ENCODE results near the gene ERFE. TPM values are rescaled to one million over a fixed set of nuclear protein-coding genes. Genes with fewer than 3 reads are reported as not detected.

The ERFE gene
- total and polyA plus RNA-seq, 12 donors: 0.11 to 1.3 (median 0.64) TPM; not detected in 7

GRCh38 chr2:238151628-238152235 is 7.0 kb upstream of the ERFE start:
- Histone ChIP-seq H3K9me3 (no peaks in the 10 kb centered on the region), H3K27ac (no peak overlapping the region), H3K27me3 (no peaks in the 10 kb centered on the region), H3K36me3 (peaks cover 0 to 4% (median 0%) of the 10 kb centered on the region in 9 donors), H3K4me1 (peaks cover 0 to 10% (median 3%) of the 10 kb centered on the region in 9 donors), H3K4me3 (no peak overlapping the region)
- no peak for TF ChIP-seq CTCF (IDR thresholded peaks at IDR 0.05)
- DNase-seq: no peak
- no peak for ATAC-seq
- intact Hi-C loops (cut with DNase I): no loop called here
- 83 to 84% methylated on average over 16 of the region's 16 CpGs for WGBS, 2 donors

DNA sequence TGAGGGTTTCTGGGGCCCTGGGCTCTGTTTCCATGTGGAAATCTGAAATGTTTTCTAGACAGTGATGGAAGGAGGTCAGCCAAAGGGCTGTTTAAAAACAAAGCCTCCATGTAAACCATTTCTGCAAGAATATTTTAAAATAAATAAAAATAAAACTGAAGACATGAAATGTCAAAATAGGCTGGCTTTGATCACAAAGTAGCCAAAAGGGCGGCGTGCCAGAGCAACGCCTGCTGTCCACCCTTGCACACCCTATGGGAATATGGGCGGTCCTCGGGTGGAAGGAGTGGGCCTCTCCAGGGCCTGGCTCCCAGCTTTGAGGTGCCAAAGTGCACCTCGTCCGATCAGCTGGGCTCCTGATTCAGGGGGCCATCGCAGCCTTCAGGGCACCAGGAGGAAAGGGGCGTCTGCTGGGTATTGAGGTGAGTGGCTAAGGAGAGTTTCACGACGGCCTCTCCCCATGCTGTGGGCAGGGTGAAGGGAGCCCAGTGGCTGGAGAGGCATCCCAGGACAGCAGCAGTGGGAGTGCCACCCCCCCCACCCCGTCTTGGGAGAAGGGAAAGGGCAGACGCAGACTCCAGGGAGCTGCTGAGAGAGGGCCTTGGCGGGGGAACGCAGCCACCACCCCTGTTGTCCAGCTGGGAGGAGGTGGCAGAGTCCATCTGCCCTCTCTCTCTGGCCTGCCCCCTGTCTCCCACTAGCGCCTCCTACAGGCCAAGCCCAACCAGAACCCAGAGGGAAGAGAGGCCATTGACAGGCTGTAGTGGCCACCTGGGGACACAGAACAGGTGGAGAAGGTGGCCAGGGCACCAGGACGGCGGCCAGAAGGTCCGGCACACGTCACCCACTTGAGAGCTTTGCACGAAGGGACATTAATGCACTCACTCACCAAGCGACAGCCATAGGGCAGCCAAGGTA is 5.7 kb upstream of the ERFE start:
- no peak overlapping the region for H3K4me3 ChIP-seq
- intact Hi-C loops (cut with DNase I): no loop called here
- peak in 3 of 9 donors; percentile 8 to 18 (median 14) for TF ChIP-seq CTCF (IDR thresholded peaks at IDR 0.05)
- peaks cover 0 to 3% (median under 1%) of the 10 kb centered on the region in 7 donors for H3K27me3 ChIP-seq
- 77 to 81% methylated on average over 22 of the region's 22 CpGs for WGBS, 2 donors
- peak in 1 of 2 donors; percentile 9 for DNase-seq
- peaks cover 0 to 12% (median 3%) of the 10 kb centered on the region in 9 donors for H3K4me1 ChIP-seq
- ATAC-seq: no peak
- H3K36me3 ChIP-seq: peaks cover 0 to 4% (median 0%) of the 10 kb centered on the region in 9 donors
- H3K9me3 ChIP-seq: no peaks in the 10 kb centered on the region
- H3K27ac ChIP-seq: no peak overlapping the region

DNA sequence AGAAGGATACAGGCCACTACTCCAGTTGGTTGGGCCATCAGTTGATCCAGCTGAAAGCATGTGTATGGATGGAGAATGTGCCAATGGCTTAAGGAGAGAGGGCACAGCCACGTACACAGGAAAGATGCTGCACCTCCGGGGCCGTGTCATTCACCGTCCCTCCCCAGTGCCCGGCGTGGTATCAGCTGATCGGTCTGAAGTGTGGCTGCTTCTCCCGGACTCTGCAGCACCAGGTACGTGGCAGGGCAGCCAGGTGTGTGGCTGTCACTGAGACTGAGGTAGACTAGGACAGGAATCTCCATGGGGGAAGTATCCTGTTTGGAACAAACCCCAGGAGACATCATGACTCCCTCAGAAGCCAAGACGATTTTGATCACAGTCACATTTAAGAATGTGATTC is 4.2 kb upstream of the ERFE start:
- DNase-seq: peak in 1 of 2 donors; percentile 3
- no peak overlapping the region for H3K4me3 ChIP-seq
- H3K9me3 ChIP-seq: no peaks in the 10 kb centered on the region
- H3K4me1 ChIP-seq: peaks cover 0 to 24% (median 9%) of the 10 kb centered on the region in 9 donors
- intact Hi-C loops (cut with DNase I): no loop called here
- 92 to 95% methylated on average over 10 of the region's 10 CpGs for WGBS, 2 donors
- peaks cover 0 to 4% (median 0%) of the 10 kb centered on the region in 9 donors for H3K36me3 ChIP-seq
- no peak for TF ChIP-seq CTCF (IDR thresholded peaks at IDR 0.05)
- no peak for ATAC-seq
- peaks cover 2 to 16% (median 14%) of the 10 kb centered on the region in 7 donors for H3K27me3 ChIP-seq
- no peak overlapping the region for H3K27ac ChIP-seq

GRCh38 chr2:238155051-238155760 is 3.6 kb upstream of the ERFE start:
- H3K4me1 ChIP-seq: peaks cover 0 to 27% (median 10%) of the 10 kb centered on the region in 9 donors
- H3K27ac ChIP-seq: peak overlapping the region in 5 of 10 donors; percentile 3 to 60 (median 28)
- H3K36me3 ChIP-seq: peaks cover 0 to 4% (median 0%) of the 10 kb centered on the region in 9 donors
- DNase-seq (peak; percentile 46 to 56), ATAC-seq (peak in 7 of 8 donors; percentile 29 to 62 (median 42))
- H3K9me3 ChIP-seq: no peaks in the 10 kb centered on the region
- H3K27me3 ChIP-seq: peaks cover 8 to 23% (median 20%) of the 10 kb centered on the region in 7 donors
- intact Hi-C loops (cut with DNase I): no loop called here
- no peak for TF ChIP-seq CTCF (IDR thresholded peaks at IDR 0.05)
- 65 to 73% methylated on average over 19 of the region's 19 CpGs for WGBS, 2 donors
- no peak overlapping the region for H3K4me3 ChIP-seq
